Posterior vena cava (tissue), 2 donors: ENCODE results near the gene B3GNT3. TPM values are rescaled to one million over a fixed set of nuclear protein-coding genes. Genes with fewer than 3 reads are reported as not detected.

Source experiments
- DNase-seq: peaks from one replicate; pipeline ENCODE4 v3.0.0-alpha.2; 2020; ENCODE audit warnings: low spot score
- intact Hi-C, 2 donors: fragments of 100-400 bp; cut with DNase I; formaldehyde crosslinking; loops; one replicate each; pipeline versions ENCODE4 v1.14.1 to v1.14.2; 2022 to 2023
- long read RNA-seq, 2 donors: library from polyadenylated mRNA; unstranded; transcript quantifications; one replicate each; pipeline ENCODE4 v2.0.0, GENCODE V29; 2020 to 2021
- total RNA-seq, 2 donors: library from RNA; stranded (reverse); fragmentation: NEBNext Ultra II Directional; extraction: Animal tissue kit (Norgen Biotek cat#: 25700); gene quantifications; one replicate each; pipeline ENCODE4 v1.2.1, GENCODE V29; 2021
- donor health status: DM: yes; HTN: yes; CAD: no.
- donor health status: DM: yes; HTN: yes; CAD: no.

B3GNT3 gene, protein sequence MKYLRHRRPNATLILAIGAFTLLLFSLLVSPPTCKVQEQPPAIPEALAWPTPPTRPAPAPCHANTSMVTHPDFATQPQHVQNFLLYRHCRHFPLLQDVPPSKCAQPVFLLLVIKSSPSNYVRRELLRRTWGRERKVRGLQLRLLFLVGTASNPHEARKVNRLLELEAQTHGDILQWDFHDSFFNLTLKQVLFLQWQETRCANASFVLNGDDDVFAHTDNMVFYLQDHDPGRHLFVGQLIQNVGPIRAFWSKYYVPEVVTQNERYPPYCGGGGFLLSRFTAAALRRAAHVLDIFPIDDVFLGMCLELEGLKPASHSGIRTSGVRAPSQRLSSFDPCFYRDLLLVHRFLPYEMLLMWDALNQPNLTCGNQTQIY
- under 1 TPM in 1 of 2 donors, not detected in 1; 0.28 TPM for total RNA-seq
- long read RNA-seq, donor 1 = 0 reads
- long read RNA-seq, donor 2, partial matches to known transcripts = 0 of 1 reads
- long read RNA-seq, donor 2, other reads (novel, unspliced or antisense) = 0 of 1 reads

DNA sequence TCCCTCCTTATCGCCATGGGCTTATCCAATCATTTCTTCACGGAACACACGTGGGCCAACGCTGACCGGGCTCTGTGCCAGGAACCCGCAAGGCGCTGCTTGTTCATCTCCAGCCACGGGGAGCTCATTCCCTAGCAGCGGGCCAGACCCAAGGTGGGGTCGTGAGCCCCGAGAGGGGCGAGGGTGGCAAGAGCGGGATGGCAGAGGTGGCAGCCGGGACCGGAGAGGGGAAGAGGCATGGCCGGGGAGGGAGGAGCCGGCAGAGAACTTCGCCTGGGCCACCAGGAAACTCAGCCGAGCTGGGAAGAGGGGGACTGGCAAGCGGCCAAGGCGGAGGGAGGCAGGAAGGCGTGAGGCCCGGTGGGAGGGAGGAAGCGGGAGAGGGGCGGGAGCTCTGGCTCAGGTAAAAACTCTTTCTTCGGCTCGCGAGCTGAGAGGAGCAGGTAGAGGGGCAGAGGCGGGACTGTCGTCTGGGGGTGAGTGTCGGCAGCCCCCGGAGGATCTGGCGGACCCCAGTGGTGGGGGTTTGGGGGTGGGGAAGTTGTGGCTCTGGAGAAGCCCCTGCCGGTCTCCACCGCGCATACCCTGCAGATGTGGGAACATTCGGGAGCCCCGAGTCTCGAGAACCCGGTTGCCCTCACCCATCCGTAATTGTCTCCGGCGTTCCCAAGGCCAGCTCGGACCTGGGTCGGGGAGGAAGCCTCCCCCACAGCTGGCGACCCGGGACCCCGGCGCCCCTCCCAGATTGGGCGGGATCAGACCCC, at the start of gene B3GNT3:
TSS of gene B3GNT3 (plus strand) at position 408 of the 764 bp plus-strand sequence. CDS start 12,670 bp downstream, outside the sequence.
- no peak for DNase-seq

DNA sequence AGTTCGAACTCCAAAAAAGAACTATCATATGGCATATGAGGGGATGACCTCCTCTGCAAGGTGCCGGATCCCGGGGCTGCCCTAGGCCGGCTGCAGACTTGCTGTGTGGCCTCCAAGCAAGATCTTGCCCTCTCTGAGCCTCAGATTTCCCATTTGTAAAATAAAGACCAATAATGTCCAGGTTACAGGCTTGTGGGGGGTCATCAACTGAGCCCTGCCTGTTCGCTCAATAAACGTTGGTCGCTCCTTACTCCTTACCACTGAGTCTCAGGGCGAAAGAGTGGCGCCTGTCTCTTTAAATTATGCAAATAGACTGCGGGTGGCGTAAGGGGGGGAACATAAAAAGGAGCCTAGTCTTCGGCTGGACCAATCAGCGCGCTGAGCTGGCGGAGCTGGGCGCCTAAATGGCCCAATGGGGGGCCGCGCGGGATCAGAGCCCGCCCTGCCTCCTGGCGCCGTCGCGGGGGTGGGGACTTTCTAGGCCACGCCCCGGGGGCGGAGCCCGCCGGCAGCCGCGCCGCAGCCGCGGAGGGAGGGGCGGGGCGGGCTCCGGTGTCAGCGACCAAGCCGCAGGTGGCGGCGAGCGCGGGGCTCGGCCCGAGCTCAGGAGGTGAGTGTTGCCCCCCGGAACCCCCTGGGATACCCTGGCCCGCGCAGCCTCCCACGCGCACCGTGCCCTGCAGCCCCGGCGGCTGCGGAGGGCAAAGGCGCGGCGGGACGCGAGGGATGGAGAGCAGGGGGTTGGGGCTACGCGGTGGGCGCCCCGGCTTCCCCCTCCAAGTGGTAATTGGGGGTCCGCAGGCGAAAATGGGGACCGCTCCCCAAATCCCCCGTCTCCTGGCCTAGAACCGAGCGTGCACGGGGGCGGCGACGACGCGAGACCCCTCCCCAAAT, 47.5 kb upstream of the B3GNT3 start:
- peak; percentile 99 for DNase-seq
- intact Hi-C loops = no loop called here

More for the DNA sequence above, at the start of gene B3GNT3:
- intact Hi-C loops = loop anchor here in 1 of 2 donors (10.0 kb wide), 1 partner anchor 60 kb away; the partner anchor contains the start of gene RPL18A

DNA sequence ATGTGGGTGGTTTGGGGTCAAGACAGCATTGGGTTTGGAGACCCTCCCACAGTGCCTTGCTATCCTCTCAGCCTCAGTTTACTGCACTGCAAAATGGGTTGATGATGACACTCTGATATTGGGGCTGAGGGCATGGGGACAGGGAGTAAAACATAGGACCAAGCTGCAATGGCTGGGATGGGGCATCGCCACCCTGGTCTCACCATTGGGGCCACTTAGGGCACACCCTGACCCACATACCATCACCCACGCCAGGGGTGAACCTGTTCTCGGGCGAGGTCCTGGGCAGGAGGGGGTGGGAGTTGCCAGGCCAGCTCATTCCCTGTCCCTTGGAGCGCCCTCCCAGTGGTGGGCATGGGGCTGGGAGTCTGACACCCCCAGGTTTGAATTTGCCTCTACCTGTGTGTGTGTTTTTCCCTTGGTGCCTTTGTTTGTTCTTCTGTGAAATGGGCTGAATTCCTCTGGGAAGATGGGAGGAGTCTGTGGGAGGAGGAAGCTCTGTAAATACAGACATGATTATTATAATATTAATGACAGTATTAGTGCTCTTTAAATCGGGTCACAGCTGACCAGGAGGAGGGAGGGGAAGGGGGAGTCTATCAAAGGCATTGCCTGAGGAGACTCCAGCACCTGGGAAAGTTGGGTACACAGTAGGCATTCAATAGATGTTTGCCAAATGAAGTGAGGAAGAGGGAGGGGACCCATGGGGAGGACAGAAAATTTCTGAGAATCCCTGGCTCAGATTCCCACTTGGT, 45.9 kb upstream of the B3GNT3 start:
- intact Hi-C loops = no loop called here
- DNase-seq = no peak

GRCh38 chr19:17749912-17750317, 45.0 kb upstream of the B3GNT3 start:
- DNase-seq = no peak
- intact Hi-C loops = no loop called here

GRCh38 chr19:17751103-17751911, 43.6 kb upstream of the B3GNT3 start, which contains the start of gene FCHO1:
FCHO1 (plus strand) TSS chr19:17751477; CDS start chr19:17755165, 3,688 bp downstream.
- peak; percentile 87 for DNase-seq
- intact Hi-C loops = no loop called here

- intact Hi-C loops = no loop called here
- no peak for DNase-seq
Observed at GRCh38 chr19:17751912-17752273, 43.0 kb upstream of the B3GNT3 start.

GRCh38 chr19:17752865-17753639, 41.9 kb upstream of the B3GNT3 start:
- intact Hi-C loops = no loop called here

DNA sequence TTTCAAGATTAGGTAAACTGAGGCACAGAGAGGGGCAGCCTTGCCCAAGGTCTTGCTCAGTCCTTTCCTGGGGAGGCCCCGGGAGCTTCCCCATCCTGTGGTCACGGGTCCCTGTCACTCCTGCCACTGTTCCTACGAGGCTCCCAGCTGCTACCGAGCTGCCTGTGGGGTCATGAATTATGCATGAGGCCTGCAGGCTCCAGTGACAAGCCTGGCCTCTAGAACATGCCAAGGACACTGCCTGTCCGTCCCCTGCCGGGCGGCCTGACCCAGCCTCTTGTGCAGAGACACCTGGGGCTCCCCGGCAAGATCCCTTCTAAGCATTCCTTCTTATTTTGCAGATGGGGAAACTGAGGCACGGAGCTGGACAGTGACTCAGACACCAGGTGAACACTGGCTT, 41.0 kb upstream of the B3GNT3 start:
- intact Hi-C loops = no loop called here
- DNase-seq = no peak

More at GRCh38 chr19:17752865-17753639, 41.9 kb upstream of the B3GNT3 start:
- DNase-seq = no peak

- intact Hi-C loops = no loop called here
- DNase-seq = no peak
Observed at GRCh38 chr19:17754634-17755442, 40.1 kb upstream of the B3GNT3 start.

DNA sequence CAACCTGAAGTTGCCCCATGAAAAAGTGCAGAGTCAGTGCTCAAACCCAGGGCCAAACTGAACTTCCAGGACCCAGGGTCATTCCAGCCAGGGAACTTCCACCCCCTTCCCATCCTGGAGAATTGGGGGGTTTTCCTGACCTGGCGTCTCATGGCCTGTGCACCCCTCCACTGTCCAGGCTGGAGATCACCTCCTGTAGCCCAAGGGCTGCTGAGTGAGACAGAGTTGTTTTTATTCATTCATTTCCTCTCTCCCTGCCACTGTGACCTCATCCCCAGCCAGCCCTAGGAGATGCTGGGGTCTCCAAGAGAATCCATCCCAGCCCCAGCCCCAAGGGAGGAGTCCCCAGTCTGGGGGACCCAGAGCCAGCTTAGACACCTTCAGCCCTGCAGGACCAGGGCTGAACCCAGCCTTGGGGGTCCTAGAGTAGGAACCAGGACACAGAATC, 39.5 kb upstream of the B3GNT3 start:
- DNase-seq = no peak
- intact Hi-C loops = no loop called here

DNA sequence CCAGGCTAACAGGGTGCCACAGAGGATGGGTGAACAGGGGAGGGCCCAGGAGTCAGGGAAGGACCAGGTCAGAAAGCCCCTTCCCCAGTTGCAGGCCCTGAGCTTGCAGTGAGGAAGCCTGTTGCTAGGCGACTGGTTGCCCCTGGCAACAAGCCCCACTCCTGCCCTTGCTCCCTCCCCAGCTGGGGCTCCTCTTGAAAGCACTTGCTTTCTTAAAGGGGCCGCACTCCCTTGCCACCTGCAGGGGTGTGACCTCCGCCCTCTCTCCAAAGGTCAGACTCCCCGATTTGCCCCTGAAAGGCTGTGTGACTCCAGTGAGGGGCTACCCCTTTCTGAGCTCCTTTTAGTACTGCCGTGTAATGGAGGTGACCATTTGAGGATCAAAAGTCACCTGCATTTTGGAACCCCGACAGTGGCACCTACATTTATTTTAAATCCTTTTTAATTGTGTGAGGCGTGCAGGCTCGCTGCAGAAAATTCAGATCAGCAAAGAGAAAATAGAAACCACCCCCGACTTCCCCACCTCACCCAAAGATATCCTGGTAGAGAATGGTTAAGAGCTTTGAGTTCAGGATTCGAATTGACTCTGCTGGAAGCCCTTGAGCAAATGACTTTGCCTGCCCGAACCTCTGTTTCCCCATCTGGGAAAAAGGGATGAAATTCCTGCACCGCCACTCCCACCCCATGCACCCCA, 38.8 kb upstream of the B3GNT3 start:
- DNase-seq = no peak
- intact Hi-C loops = no loop called here

- intact Hi-C loops = no loop called here
- no peak for DNase-seq
Observed at GRCh38 chr19:17757125-17757524, 37.8 kb upstream of the B3GNT3 start.

- intact Hi-C loops = no loop called here
- no peak for DNase-seq
Observed at GRCh38 chr19:17758515-17758914, 36.4 kb upstream of the B3GNT3 start.

GRCh38 chr19:17761148-17761547, 33.8 kb upstream of the B3GNT3 start:
- intact Hi-C loops = no loop called here

DNA sequence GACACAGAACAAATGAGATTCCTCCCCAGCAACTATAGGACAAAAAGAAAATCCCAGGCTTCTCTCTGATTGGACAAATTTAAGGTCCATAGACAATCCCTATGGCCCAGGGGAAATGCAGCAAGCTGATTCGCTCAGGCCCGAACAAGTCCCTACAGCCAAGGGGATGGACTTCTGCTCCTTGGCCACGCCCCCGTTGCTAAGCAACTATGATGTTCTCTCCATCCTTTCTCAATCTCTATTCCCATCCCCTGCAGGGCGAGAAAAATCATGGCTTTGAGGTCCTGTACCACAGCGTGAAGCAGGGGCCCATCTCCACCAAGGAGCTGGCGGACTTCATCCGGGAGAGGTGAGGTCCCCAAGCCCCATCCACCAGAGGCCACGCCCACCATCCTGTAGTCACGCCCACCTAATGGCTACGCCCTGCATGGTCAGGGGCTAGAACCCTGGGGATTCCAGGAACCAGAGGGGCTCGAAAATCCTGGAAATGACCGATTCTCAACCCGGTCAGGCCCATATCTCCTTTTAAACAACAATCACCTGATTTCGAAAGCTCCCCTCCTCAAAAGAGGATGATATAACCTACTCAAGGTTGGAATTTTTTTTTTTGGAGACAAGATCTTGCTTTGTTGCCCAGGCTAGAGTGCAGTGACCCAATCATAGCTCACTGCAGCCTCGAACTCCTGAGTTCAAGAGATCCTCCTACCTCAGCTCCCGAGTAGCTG, 32.3 kb upstream of the B3GNT3 start:
- no peak for DNase-seq
- intact Hi-C loops = no loop called here

More at GRCh38 chr19:17761148-17761547, 33.8 kb upstream of the B3GNT3 start:
- no peak for DNase-seq
